ENCODE data around the gene SCIN.

- TF ChIP-seq CTCF (conservative IDR thresholded peaks at IDR 0.05; ENCODE audit: low read depth, low read length) (no peak), EZH2 (IDR thresholded peaks at IDR 0.05; ENCODE audit: borderline replicate concordance, low read depth, low read length, poor library complexity, severe bottlenecking) (no peak)
Measured at GRCh38 chr7:12578930-12579640, 8.6 kb downstream of the SCIN start.

Measured in A673 (cell line).